NCI-H345 (cell line): ENCODE measurements around the gene SORBS2.

Experiments
- DNase-seq: peaks from one replicate; lab custom pipeline; 2025; lab: John Stamatoyannopoulos, UW

The SORBS2 gene

DNA sequence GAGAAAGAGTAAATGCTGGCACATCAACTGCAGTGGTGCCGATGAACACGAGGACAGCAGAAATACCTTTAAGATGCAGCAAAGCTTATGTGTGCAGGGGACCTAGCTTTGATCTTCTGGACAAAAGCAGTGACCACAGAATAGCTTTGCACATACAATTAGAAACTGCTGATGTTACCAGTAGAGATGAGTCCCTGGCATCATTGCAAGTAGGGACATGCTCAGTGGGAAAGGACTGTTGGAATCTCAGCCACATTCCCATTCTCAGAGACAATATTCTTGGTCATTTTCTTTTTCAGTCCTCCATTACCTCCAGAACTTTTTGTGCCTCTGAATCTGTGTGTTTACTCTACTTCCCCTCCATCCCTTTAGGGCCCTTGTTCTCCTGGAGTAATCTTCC lies 259.7 kb downstream of the SORBS2 start:
- no peak for DNase-seq

DNA sequence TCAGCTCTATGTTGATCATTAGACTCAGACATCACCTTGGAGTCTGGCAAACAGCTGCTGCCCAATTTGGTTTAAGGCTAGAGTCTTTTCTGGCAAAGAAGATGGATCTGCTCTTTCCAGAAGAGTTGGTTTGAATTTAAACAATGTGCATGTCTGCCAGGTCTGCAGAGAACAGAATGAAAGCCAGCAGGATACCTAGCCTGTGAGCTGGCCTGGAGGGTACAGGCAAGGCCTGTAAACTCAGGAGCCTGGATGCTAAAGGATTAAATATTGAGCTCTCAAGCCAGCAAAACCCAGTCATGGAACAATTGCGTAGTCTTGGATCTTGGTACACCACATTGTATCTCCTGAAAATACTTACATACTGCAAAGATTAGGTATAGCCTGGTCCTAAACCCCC lies 261.1 kb downstream of the SORBS2 start:
- no peak for DNase-seq

DNA sequence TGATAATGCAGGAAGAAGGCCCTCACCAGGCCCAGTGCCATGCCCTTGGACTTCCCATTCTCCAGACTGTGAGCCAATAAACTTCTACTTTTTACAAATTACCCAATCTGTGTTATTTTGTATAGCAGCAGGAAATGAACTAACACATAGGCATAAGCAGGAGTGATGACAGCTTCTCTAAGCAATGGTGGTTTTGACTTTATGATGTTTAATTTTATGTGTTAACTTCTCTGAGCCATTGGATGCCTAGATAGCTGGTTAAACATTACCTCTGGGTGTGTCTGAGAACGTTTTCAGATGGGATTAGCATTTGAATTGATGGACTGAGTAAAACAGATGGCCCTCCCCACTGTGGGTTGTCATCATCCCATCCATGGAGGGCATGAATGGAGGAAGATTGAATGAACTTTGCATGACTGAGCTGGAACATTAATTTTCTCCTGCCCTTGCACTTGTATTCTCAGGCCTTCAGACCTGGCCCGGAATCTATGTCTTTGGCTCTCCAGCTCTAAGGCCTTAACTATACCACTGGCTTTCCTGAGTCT lies 262.8 kb downstream of the SORBS2 start:
- no peak for DNase-seq

DNA sequence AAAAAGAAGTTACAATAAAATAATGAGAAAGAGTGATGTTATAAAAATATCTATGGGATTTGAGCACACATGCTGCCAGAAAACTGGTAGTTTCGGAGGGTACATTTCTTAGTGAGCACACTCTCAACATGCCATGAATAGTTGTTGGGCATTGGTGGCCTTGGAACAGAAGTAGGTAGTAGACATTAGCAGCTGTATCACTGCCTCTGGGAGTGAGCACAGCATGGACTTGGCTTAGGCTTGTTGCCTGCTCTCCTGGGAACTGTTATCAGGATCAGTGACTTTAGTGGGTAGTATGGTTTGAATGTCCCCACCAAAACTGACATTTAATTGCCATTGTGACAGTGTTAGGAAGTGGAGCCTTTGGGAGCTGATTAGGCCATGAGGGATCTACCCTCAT lies 263.4 kb downstream of the SORBS2 start:
- DNase-seq = no peak

DNA sequence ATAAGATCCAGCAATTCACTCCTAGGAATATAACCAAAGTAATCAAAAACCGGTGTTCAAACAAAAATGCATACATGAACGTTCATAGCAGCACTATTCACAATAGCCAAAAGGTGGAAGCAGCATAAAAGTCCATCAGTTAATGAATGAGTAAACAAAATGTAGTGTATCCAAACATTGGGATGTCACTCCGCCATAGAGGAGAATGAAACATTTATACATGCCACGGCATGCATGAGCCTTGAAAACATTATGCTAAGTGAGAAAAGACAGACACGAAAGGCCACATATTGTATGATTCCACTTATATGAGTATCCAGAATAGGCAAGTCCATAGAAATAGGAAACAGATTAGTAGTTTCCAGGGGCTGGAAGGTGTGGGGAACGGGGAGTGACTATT lies 265.7 kb downstream of the SORBS2 start:
- DNase-seq = no peak

DNA sequence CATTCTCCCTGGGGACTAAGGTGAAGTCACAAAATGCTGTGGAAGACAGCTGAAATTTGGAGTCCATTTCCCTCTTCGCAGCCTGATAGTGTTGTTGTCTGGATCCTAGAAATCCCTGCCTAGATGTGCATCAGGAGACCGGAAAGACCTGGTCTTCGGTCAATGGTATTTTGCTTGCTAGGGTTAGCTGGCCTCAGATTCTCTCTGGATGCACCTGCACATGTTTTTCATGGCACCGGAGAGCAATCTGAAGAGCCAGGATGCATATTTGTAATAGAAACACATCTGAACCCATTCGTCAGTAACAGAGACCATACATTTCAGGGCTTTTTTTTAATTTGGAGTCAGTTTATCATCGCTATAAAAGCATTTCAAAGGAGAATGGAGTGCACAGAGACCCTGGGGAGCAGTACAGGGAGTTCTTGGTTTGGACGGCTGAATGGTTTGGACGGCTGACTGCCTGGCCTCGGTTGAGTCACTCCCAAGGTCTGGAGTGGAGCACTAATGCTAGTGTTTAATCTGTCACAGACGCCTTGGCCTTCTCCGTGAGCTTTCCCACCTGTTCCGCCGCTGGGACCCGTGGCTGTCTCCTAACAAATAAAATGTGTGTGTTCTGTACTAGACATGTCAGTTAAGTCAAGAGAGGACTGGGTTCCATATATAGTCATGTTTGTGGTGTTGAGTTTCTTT lies 269.2 kb downstream of the SORBS2 start:
- no peak for DNase-seq

DNA sequence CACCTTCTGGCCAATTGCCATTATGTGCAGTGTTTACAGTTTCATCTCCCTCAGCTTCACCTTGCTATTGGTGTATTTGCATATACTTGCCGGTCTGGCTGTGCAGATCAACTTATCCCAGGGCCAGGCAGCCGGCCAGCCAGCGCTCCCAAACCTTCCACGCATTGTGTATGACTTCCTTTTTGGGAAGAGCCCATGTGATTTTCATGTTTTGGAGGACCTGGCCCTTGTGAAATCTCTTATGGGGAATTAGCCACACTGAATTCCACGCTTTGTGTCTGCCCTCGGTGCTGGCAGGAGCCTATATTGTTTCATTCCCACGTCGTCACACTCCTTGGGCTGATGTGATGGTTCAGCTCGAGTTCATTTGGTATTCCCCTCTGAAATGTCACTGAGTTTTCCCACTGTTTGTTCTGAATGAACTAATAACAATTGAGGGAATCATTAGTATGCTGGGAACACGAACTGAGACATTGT lies 270.7 kb downstream of the SORBS2 start:
- DNase-seq = no peak

DNA sequence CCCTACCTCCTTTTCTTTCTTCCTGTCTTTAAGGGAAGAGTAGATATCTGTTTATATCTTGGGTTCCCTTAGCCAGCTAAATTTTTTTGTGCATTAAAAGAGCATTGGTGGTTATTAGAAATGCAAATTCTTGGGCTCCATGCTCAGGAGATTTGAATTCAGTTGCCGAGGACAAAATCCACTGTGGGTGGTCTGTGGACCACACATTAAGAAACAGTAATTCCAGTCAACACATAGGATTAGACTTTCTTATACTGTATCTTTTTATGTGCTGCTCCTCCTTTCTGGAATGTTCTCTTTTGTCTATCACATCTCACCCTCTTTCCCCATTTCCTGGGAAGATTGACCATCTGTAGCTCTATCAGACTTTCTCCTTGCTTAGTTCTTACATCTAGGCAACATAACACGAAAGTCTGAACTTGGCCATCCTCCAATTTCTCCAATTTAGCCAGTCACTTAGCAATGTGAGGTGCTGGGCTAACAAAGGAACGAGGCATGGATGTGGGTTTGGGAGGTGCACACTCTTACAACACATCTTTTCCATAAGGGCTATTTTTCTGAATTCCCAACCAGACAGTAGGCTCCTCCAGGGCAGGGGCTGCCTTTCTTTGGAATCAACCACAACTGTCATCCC lies 271.4 kb downstream of the SORBS2 start:
- DNase-seq = no peak

DNA sequence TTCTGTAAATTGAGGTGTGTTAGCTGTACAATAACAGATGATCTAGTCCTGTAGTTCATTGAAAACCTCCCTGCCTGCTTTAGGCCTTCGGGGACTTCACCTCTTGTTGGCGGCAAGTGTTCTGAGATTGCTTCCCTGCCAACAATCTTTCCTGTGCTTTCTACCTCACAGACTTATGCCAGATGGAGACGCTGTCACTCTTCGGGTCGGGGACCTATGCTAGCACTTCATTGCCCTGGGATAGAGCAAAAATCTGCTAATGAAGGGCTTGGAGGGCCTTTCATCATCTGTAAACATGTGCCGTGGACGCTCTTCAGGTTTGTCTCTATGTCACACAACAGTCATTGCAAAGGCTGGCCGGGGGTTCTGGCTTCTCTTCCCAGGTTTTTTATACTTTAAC lies 272.0 kb downstream of the SORBS2 start:
- no peak for DNase-seq

DNA sequence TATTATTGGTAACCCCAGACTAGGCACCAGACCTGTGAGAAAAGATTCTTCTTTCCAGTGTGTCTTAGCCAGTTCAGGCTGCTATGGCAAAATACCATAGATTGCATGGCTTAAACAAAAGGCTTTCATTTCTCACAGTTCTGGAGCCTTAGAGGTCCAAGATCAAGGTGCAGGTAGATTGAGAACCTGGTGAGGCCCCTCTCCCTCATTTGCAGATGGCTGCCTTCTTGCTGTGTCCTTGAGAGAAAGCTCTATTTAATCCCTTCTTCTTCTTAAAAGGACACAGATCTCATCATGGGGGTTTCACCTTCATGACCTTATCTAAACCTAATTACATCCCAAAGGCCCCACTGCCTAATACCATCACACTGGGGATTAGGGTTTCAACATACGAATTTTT lies 273.2 kb downstream of the SORBS2 start:
- no peak for DNase-seq

DNA sequence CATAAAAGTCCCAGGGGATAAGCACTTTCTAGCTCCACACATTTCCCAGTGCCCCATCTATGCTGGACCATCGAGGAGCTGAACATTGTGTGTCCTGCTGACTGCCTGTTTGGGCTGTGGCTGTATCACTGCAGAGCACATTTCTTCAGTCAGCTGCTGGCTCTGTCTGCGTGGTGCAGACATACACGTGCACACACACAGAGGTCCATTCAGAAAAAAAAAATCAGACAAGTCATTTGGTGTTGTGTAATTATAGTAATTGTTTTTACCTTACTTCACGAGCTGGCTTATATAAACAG lies 275.6 kb downstream of the SORBS2 start:
- no peak for DNase-seq

DNA sequence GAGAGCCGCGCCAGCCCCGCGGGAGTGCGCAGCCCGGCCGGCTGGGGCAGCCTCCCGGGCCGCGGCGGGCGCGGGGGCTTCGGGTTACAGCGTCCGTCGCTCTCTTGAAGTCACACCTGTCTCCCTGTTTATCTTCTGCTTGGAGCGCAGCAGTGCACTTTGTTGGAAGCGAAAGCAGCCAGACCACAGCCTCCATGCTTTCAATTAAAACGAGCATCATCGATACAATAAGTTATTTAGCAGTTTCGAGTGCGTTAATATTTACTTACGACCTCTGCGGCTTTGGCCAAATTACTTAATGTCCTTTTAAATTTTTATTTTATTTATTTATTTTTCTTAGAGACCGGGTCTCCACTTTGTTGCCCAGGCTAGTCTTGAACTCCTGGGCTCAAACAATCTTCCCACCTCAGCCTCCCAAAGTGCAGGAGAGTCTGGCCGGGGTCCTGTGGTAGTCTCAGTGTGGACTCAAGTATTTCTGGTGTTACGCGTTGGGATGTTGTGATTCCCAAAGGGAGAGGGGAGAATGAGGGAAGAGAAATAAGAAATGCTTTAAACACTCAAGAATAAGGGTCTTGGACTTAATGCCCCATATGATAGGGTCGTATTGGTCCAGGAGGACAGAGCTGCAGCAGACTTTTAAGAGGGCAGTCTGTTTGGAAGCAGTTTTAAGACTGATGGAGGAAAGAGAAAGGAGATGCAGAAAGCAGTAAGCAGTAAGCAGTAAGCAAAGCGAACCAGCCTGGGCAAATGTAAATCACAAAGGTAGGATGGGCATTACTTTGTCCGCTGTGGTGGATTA lies 276.2 kb downstream of the SORBS2 start:
- no peak for DNase-seq
